Fibroblast of skin of left quadriceps (primary cell): Measurements from ENCODE around the gene COL20A1.
"Not testable (repeated sequence)": the region's sequence is repeated elsewhere in the genome, so short reads cannot be mapped to it uniquely, and the experiment has no call there.

ENCODE experiments used
- DNase-seq, 2 experiments: peaks; one replicate each; pipeline ENCODE4 v3.0.0-alpha.2; 2013; ENCODE audit warnings: low read depth in 2 of 2

Gene COL20A1

GRCh38 chr20:63292904-63293303 lies at the start of gene COL20A1:
Gene COL20A1 (plus strand): TSS chr20:63293186. CDS start chr20:63295108, 1,922 bp downstream.
- DNase-seq, result no peak

DNA sequence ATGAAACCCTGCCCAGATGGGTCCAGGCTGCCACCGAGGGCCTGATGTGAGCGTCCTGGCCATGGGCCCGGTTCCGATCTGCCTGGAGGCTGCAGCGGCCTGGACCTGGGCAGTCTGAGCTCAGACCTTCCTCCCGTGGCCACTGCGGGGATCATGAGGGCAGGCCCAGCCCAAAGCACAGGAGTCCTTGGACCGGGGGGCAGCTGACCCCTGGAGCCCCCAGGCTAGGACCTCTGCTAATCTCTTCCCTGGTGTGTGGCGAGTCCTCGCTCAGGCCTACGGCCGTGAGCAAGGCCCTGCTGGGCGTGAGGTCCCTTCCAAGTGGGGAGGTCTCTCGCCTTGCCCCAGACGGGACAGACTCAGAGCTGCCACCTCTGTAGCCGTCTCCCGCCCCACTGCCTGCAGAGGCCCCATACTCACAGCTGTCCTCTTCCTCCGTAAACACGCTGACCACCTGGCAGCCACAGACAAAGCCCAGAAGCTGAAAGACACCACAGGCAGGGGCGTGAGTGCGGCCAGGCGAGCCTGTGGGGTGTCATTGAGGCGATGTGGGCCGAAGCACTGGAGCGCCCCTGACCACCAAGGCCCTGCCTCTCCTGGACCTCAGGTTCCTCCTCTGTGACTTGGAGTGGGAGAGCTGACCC lies 49.3 kb upstream of the COL20A1 start:
- no peak for DNase-seq

DNA sequence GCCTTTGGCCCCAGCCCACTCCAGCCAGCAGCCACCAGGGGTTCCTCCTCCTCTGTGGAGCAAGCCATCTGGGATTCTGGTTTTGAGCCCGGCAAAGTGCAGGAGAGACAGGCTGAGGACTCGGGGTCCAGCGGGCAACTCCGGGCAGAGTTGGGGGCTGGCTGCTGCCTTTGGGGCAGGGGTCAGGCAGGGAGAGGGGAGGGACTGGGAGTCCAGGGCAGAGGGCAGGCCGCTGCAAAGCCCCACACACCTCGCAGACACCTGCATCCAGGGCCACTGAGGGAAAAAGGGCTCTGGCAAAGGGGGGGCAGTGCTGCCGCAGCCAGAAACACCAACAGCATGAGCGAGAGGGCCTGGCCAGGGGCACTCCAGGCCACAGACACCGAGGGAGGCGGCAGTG lies 48.5 kb upstream of the COL20A1 start:
- no peak for DNase-seq

GRCh38 chr20:63246490-63247288 lies 46.3 kb upstream of the COL20A1 start:
- no peak for DNase-seq

DNA sequence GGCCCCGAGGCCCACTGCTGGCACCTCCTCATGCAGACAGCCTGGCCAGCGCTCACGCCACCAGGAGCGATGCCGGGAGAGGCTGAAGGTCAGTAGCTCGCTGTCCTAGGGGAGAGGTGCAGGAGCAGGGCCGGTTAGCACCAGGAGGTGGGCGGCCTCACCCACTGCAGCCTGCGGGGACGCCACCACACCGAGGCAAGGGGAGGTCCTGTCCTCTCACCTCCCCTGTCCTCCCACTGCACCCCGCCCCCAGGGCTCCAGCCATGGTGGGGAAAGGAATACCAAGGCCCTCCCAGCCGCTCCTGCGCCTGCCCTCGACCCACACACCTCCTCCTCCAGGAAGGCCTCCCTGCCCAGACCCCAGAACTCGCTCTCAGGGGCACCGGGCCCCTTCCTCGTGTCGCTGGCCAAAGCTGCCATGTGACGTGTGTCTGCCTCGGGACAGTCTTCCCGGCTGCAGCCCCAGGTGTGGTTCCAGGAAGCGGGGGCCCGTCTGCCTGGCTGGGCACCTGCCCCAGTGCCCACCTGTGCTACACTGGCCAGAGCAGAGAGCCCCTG lies 45.2 kb upstream of the COL20A1 start:
- no peak for DNase-seq

DNA sequence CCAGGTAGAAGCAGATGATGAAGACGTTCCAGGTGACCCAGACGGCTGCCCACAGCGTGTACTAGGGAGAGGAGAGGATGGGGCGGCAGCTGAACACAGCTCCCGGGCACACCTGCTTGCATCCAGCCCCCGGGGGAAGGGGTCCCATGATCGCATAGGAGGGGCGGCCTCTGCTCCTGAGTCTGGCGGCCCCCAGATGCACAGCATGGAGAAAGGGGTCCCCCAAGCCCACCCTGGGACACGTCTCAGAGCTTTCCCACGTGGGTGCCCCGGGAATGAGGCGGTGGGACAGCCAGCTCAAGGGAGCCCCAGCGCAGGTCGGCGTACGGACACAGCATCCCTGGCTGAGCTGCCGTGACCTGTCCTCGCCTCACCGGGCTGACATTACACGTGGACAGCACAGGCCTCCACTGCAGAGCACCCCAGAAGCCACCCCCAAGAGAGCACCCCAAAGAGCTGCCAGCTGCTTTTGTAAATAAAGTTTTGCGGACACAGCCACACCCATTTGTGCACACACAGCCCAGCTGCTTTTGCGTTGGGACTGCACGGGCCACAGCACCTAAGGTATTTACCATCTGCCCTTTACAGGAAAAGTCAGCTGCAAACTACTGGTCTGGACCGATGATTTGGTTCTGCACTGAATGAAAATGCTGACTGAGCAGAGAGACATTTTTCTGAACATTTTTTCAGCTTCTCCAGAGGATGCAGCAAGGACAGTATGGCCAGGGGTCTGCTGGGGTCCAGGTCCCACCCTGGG lies 44.0 kb upstream of the COL20A1 start:
- DNase-seq, result no peak

GRCh38 chr20:63249891-63250290 lies 43.1 kb upstream of the COL20A1 start:
- no peak for DNase-seq

DNA sequence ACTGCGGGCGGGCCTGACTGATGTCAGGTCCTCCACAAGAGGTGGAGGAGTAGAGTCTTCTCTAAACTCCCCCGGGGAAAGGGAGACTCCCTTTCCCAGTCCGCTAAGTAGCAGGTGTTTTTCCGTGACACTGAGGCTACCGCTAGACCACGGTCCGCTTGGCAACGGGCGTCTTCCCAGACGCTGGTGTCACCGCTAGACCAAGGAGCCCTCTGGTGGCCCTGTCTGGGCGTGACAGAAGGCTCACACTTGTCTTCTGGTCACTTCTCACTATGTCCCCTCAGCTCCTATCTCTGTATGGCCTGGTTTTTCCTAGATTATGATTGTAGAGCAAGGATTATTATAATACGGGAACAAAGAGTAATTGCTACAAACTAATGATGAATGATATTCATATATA lies 41.6 kb upstream of the COL20A1 start:
- DNase-seq, result not testable (repeated sequence)

DNA sequence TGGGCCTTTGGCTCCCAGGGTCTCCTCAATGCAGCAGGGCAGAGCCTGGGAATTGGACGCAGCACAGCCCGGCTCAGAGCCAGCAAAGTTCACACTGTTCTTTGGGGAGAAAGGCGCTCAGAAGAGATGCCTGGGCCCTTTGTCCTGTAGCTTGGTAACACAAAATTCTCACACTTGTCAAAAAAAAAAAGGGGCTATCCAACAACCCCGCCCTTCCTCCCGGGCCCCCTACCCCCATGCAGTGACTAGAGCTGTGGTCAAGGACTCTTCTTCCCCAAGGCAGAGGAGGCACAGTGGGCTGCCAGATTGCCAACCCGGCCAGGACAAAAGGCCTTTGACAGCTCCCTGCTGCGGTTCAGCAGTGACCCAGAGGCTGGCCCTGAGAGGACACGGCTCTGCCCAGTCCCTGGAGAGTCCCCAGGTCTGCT lies 40.7 kb upstream of the COL20A1 start:
- DNase-seq, result no peak

DNA sequence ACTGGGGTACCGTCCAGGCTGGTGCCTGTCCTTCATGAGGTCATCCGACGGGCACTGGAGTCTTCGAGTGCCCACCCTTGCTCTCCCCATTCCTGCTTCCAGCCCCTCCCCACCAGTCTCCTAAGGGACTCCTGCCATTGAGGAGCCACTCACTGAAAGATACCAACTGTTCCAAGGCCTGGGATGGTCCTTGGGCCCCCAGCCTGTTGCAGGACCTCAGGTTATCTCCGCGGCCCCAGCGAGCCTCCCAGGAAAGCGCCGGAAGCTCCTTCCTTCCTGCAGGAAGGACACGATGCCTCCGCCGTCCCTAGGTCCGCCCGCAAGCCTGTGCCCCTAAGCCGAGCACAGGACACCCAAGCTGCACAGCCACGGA lies 39.9 kb upstream of the COL20A1 start:
- no peak for DNase-seq

DNA sequence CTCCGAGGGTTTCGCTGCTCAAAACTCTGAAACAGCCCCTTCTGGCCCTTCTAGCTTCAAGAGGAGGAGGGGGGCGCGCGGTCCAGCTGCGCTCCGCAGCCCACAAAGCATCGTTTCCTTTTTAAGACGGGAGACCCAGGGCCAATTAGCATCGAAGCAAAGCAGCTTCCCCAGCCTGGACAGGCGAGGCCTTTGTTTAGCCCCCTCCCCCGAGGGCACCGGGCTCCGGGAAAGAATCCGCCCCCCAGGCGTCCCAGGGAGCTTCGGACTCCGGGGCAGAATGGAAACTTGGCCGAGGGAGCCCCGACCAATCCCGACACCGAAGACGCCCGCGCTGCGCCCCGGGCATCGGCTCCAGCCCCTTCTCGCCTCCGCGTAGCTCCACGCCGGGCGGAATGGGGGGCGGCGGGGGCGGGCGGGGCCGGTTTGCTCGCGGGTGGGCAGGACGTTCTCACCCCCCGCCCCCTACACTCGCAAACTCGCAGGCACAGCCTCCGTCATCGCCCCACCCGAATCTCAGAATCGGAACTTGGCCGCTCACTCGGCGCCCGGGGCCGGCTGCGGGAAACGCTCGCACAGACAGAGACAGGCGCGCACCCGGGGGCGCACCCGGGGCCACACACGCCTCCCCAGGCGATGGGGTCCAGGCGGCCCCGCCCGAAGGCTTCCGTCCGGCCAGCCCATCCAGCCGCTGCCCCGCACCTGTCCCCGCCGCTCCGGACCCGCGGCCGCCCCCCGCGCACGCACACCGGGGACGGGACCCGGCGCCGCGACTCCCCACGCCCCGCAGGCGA lies 39.4 kb upstream of the COL20A1 start:
- DNase-seq, result no peak

DNA sequence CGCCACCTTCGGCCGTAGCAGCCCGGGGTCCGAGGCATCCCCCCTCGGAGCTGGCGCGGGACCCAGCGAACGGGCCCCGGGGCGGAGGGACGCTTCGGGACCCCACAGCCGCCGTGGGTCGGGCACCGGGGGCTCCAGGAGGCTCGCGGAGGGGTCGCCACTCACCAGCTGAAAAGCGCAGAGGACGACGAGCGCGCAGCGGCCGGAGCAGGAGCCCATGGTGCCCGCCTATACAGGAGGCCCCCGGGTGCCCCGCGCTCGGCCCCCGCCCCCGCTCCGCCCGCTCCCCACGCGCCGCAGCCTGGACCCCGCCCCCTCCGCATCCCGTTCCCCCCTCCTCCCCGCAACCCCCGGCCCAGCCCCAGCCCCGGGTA lies 38.8 kb upstream of the COL20A1 start, which contains the start of gene NKAIN4:
NKAIN4 (minus strand) TSS at position 232 of the 374 bp plus-strand sequence; CDS start at position 219, 13 bp downstream.
- DNase-seq, result no peak

GRCh38 chr20:63254606-63255384 lies 38.2 kb upstream of the COL20A1 start:
- no peak for DNase-seq

DNA sequence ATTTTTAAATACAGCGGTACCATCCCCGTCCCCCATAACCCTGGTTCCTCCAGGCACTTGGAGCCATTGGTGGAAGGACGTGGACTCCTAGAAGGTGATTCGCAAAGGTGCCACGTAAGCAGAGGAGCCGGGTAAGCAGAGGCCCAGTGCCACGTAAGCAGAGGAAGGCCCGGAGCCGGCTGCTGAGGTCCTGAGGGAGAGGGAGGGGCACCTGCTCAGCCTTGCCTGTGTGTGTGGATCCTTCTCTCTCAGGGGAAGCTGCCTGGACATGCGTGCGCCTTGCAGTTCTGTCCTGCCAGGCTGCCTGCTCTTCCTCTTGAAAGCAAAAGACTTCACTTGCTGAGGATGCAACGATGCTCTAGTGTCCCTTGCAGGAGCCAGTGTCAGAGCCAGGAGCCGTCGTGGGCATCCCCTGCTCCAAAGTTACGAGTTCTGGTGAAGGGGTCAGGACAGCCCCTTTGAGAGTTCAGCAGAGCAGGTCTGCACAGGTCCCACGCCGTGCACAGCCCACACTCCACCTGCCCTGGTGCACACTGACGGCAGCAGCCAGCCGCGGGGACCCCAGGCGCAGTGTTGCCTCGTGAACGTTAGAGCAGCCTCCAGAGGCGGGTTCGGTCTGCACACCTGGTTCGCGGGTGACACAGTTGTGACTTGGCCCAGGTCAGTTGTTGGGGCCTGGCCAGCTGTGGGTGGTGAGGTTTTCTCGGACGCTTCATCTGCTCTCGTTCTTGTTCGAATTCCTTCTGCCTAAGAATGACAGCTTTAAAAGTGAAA lies 36.9 kb upstream of the COL20A1 start:
- DNase-seq, result no peak

DNA sequence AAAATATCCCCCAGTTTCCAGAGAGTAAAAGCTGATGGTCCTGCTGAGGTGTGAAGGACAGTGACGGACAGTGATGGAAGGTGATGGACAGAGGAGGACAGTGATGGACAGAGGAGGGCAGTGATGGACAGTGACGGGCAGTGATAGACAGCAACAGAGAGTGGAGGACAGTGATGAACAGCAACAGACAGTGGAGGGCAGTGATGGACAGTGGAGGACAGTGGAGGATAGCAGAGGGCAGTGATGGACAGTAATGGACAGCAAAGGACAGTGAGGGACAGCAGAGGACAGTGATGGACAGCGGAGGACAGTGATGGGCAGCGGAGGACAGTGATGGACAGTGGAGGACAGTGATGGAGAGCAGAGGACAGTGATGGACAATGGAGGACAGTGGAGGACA lies 36.0 kb upstream of the COL20A1 start:
- DNase-seq, result no peak

DNA sequence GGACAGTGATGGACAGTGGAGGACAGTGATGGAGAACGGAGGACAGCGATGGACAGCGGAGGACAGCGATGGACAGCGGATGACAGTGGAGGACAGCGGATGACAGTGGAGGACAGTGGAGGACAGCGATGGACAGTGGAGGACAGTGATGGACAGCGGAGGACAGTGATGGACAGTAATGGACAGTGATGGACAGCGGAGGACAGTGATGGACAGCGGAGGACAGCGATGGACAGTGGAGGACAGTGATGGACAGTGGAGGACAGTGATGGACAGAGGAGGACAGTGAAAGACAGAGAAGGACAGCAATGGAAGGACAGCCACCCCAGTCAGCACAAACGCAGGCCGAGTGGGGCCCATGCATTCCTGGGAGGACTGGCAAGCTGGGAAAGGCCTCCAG lies 35.4 kb upstream of the COL20A1 start:
- DNase-seq, result no peak

DNA sequence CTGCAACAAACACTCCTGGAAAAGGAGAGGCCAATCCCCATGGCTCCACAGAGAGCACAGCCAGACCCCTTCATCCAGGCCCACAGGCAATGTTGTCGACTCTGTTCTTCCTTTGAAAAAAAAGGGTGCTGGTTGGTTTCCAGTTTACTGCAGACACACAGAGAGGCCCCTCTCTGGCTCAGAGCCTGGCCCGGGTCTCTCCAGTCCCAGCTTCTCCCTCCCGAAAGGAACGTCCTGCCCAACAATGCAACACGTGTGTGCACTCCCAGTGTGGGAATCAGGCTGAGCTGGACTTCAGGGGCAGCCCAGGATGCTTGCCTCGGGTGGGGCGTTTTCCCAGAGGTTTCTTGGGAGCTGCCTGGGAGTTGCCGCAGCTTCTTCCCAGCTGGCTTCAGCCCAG lies 34.2 kb upstream of the COL20A1 start:
- DNase-seq, result no peak

DNA sequence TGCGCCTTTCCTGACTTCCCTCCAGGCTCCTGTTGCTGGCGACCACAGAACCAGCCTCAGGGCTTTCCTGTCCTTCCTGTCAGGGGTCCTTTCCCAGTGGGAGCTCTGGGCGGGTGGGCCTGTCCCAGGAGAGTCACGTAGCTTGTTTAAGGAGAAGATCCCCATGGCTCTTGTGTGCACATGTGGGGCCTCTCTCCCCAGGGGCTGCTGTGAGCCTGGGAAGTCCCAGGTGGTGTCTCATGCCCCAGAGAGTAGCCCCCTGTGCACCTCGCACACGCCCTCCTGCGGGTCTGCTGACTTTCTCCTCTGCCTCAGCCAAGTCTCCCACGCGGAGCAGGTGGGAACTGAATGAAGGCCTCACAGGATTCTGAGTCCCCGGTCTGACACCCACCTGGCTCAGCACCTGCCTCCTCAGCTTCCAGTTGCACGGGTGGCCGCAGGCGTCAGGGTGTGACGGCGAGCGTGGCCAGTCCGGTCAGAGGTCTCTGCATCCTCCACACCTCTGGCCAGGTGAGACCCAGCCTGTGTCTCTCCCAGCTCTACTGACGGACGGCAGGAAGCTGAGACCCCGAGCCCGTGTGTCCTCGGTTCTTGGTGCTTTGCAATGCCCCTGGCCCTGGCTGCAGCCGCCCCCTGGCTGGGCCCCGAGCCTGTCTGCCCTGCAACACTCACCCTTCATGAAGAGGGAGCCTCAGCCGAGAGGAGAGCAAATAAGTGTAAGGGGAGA lies 33.1 kb upstream of the COL20A1 start:
- DNase-seq, result no peak

- no peak for DNase-seq
These were observed 32.5 kb upstream of the COL20A1 start for GRCh38 chr20:63260521-63260920.
